ENCODE data around the gene EREG. TPM values are rescaled to one million over a fixed set of nuclear protein-coding genes. Genes with fewer than 3 reads are reported as not detected.

Gene EREG
- total and polyA plus RNA-seq, 9 of the 15 experiments (the other 6 are each of a cell fraction or from before 2014, with no cell fraction given), result 0.97 to 7.3 (median 2.5) TPM

- TF ChIP-seq E2F5 (CRISPR knock-in tag; IDR thresholded peaks at IDR 0.05), result no peak
- TF ChIP-seq ATF7 (IDR thresholded peaks at IDR 0.05), result peak; percentile 59
- TF ChIP-seq HDAC3 (IDR thresholded peaks at IDR 0.05; ENCODE audit: borderline replicate concordance, partially characterized antibody), result peak; percentile 12
- peak; percentile 62; the same call in 1 of the 2 replicates for TF ChIP-seq SOX6 (IDR thresholded peaks at IDR 0.05)
- TF ChIP-seq ATF3 (IDR thresholded peaks at IDR 0.05), result peak; percentile 77; the same call in 1 of the 2 replicates
- TF ChIP-seq ATF3 (CRISPR knock-in tag; conservative IDR thresholded peaks at IDR 0.05), result no peak
- TF ChIP-seq SNIP1 (IDR thresholded peaks at IDR 0.05; ENCODE audit: low read depth), result no peak
- no peak for TF ChIP-seq MED1 (CRISPR knock-in tag; IDR thresholded peaks at IDR 0.05; ENCODE audit: borderline replicate concordance)
- TF ChIP-seq KLF13 (tag; IDR thresholded peaks at IDR 0.05; ENCODE audit: borderline replicate concordance, low read depth), result no peak
- TF ChIP-seq E2F1 (CRISPR knock-in tag; IDR thresholded peaks at IDR 0.05), result no peak
- TF ChIP-seq FOXM1 (IDR thresholded peaks at IDR 0.05; ENCODE audit: low read depth), result peak; percentile 41; the same call in 1 of the 2 replicates
- no peak for TF ChIP-seq FOXM1 (CRISPR knock-in tag; IDR thresholded peaks at IDR 0.05; ENCODE audit: low read depth)
- TF ChIP-seq, protein P1, sequence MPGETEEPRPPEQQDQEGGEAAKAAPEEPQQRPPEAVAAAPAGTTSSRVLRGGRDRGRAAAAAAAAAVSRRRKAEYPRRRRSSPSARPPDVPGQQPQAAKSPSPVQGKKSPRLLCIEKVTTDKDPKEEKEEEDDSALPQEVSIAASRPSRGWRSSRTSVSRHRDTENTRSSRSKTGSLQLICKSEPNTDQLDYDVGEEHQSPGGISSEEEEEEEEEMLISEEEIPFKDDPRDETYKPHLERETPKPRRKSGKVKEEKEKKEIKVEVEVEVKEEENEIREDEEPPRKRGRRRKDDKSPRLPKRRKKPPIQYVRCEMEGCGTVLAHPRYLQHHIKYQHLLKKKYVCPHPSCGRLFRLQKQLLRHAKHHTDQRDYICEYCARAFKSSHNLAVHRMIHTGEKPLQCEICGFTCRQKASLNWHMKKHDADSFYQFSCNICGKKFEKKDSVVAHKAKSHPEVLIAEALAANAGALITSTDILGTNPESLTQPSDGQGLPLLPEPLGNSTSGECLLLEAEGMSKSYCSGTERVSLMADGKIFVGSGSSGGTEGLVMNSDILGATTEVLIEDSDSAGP (CRISPR knock-in tag; IDR thresholded peaks at IDR 0.05), result no peak
- TF ChIP-seq NCOA2 (IDR thresholded peaks at IDR 0.05; ENCODE audit: partially characterized antibody in 2 of 2), result no peak
- TF ChIP-seq PREB (CRISPR knock-in tag; IDR thresholded peaks at IDR 0.05), result no peak
- 0 out of 2 replicates have a peak, but pooled peaks have one; percentile 25 for TF ChIP-seq GABPB1 (CRISPR knock-in tag; IDR thresholded peaks at IDR 0.05)
- TF ChIP-seq YBX1 (IDR thresholded peaks at IDR 0.05), result no peak
- no peak for TF ChIP-seq STAT5B (CRISPR knock-in tag; IDR thresholded peaks at IDR 0.05)
- TF ChIP-seq GATAD2B (IDR thresholded peaks at IDR 0.05; ENCODE audit: borderline replicate concordance), result peak; percentile 41; the same call in 1 of the 2 replicates
- no peak for TF ChIP-seq SIRT6 (IDR thresholded peaks at IDR 0.05; ENCODE audit: low read depth, low read length)
- TF ChIP-seq CXXC5 (CRISPR knock-in tag; IDR thresholded peaks at IDR 0.05), result peak; percentile 43; the same call in 1 of the 2 replicates
- TF ChIP-seq ARID1B (IDR thresholded peaks at IDR 0.05), result peak; percentile 79
- TF ChIP-seq BCOR (IDR thresholded peaks at IDR 0.05), result no peak
- TF ChIP-seq POLR2AphosphoS5 (IDR thresholded peaks at IDR 0.05; ENCODE audit: control insufficient read depth, insufficient read depth, low read depth, low read length), result no peak
These were observed 29.7 kb downstream of the EREG start (continued) for GRCh38 chr4:74394476-74395136.

All from K562 (cell line).